Measurements from ENCODE around the gene TOX3.

TOX3 gene

DNA sequence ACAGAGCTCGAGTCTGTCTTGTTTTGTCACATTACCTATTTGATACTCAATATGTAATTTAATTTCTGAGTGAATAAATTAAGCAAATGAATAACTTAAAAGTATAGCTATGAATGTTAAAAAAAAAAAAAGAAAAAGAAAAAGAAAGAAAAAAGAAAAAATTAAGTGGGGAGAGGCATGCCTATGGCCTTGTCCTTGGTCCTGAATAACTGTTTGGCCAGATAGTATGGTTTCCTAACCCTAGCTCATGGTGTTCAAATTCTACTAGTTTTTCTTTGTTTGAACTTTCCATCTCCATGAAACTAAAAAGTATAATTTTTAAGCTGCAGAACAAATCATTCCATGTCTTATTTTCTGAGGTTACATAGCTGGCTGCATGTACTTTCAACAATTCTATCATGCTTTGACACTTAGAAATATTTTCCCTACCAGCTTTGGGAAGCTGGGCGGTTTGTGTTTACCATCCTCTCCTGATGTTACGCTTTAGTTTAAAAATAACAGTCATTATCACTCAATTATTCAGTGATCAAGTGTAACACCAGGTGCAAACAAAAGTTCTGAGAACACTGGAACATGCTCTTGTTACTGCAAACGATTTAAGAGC is 31.8 kb downstream of the TOX3 start:
- DNase-seq (ENCODE audit: low read depth, low spot score), result no peak
- no peak overlapping the region for H3K4me3 ChIP-seq (ENCODE audit: low read depth, low read length)
- in situ Hi-C loops (cut with HindIII; ENCODE audit: low sequenced_read_pairs), result no loop called here
- TF ChIP-seq, protein P1, sequence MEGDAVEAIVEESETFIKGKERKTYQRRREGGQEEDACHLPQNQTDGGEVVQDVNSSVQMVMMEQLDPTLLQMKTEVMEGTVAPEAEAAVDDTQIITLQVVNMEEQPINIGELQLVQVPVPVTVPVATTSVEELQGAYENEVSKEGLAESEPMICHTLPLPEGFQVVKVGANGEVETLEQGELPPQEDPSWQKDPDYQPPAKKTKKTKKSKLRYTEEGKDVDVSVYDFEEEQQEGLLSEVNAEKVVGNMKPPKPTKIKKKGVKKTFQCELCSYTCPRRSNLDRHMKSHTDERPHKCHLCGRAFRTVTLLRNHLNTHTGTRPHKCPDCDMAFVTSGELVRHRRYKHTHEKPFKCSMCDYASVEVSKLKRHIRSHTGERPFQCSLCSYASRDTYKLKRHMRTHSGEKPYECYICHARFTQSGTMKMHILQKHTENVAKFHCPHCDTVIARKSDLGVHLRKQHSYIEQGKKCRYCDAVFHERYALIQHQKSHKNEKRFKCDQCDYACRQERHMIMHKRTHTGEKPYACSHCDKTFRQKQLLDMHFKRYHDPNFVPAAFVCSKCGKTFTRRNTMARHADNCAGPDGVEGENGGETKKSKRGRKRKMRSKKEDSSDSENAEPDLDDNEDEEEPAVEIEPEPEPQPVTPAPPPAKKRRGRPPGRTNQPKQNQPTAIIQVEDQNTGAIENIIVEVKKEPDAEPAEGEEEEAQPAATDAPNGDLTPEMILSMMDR (IDR thresholded peaks at IDR 0.05; ENCODE audit: low read depth, low read length), result no peak

DNA sequence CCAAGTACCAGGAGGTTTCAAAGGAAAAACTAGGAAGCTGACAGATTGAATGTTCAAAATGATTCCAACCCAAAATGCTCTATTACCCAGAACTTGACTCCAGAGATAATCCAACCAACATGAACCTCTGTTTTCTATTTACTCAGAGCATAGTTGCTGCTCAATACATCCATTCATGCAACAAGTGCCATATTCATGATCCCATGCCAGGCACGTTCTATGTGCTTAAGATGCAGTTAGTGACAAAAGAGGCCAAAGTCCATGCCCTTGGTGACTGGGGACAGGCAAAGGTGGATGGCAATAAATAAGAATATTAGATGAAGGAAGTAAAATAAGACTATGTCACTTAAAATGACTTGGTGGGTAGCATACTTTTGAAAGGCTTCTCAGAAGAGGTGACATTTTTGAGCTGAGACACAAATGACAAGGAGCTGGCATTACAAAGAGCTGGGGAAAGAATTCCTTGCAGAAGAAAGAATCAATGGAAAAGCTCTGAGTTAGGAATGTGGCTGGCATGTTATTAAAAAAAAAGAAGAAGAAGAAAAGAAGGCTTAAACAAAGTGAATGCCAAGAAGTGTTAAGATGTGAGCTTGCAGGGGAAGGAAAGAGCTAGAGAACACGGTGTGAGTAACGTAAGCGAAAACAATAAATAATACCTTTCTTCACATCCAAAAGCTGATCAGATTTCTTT is 34.5 kb downstream of the TOX3 start:
- H3K4me3 ChIP-seq (ENCODE audit: low read depth, low read length), result no peak overlapping the region
- in situ Hi-C loops (cut with HindIII; ENCODE audit: low sequenced_read_pairs), result no loop called here
- no peak for DNase-seq (ENCODE audit: low read depth, low spot score)
- TF ChIP-seq, protein P1 (IDR thresholded peaks at IDR 0.05; ENCODE audit: low read depth, low read length), result no peak

DNA sequence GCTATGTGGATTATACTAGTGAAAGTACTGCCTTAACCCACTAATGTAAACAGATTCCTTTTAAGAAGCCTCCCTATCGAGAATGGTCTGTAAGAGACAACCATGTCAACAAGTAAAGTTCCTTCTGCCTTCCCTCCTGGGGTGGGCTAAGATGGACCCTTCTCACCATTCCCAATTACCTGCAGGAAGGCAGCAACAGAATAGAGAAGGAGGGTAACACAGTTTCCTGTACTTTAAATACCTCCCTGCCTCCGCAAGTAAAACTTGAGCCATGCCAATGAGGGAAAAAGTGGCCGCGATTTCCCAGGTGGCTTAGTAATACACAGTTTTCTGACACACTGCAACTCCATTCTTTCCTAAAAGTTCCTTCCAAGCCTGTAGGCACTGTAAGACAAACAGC is 45.2 kb downstream of the TOX3 start:
- no peak for DNase-seq (ENCODE audit: low read depth, low spot score)
- in situ Hi-C loops (cut with HindIII; ENCODE audit: low sequenced_read_pairs), result no loop called here
- H3K4me3 ChIP-seq (ENCODE audit: low read depth, low read length), result no peak overlapping the region
- TF ChIP-seq, protein P1 (IDR thresholded peaks at IDR 0.05; ENCODE audit: low read depth, low read length), result no peak

DNA sequence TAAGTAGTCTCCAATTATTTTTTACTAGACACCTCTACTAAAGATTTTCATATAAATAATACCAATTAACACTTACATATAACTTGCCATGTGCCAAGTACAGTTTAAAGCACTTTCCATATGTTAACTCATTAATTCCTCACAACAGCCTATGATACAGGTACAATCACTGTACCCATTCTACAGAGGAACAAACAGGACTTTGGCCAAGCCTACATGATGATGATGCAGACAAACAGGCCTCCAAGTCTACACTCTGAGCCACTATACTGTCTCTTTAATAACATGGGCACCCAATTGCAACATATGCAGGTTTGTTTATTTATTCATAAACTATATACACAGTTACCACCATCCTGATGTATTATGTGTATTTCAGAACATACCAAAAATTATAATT is 46.0 kb downstream of the TOX3 start:
- TF ChIP-seq, protein P1 (IDR thresholded peaks at IDR 0.05; ENCODE audit: low read depth, low read length), result no peak
- H3K4me3 ChIP-seq (ENCODE audit: low read depth, low read length), result no peak overlapping the region
- in situ Hi-C loops (cut with HindIII; ENCODE audit: low sequenced_read_pairs), result no loop called here
- no peak for DNase-seq (ENCODE audit: low read depth, low spot score)

DNA sequence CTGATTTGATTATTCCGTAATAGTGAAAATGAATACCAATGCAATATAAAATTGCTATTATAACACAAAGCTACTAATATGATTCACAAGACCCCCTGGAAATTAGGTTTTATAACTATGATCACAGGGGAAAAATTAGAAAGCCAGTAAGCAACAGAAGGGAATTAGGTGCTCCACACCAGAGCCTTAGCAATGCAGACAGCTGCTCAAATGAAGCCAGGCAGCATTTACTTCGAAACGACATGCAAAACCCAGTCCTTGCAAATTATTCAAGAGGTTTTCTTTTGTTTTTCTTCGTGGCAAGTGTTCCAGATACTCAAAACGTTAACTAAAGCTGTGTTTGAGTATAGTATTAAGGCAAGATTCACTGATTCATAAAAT is 47.9 kb downstream of the TOX3 start:
- H3K4me3 ChIP-seq (ENCODE audit: low read depth, low read length), result no peak overlapping the region
- in situ Hi-C loops (cut with HindIII; ENCODE audit: low sequenced_read_pairs), result no loop called here
- DNase-seq (ENCODE audit: low read depth, low spot score), result no peak
- TF ChIP-seq, protein P1 (IDR thresholded peaks at IDR 0.05; ENCODE audit: low read depth, low read length), result no peak

DNA sequence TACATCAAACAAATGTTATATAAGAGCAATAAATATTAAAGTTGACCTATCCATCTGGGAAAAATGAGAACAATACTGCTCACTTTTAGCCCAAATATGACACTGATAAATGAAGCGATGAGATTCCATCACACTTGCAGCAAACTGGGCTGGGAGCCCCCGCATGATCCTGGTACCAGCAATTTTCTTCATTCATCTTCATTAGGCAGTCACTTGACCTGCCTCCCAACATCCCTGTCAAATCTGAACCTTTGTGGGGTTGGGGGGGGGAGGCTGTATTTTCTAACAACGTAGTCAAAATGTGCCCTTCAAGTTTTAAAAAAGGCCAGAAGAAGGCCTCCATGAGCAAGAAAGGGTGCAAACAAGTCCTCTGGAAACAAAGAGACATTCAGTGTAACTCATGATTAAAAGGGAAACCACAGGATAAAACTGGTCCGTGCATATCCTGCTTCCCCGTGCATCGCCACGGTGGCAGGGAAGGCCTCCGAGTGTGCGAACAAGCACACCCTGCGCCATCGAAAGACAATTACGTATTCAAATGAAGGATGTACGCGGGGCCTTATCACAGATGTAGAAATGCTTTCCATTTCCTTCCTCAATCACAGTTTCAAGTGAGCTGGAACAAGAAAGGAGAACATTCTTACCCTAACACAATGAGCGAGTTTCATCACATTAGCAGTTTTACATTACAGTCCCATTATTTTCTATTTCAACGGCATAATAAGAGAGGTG is 48.4 kb downstream of the TOX3 start:
- H3K4me3 ChIP-seq (ENCODE audit: low read depth, low read length), result no peak overlapping the region
- TF ChIP-seq, protein P1 (IDR thresholded peaks at IDR 0.05; ENCODE audit: low read depth, low read length), result no peak
- DNase-seq (ENCODE audit: low read depth, low spot score), result no peak
- in situ Hi-C loops (cut with HindIII; ENCODE audit: low sequenced_read_pairs), result no loop called here
